Subcutaneous abdominal adipose tissue (tissue), 5 donors: ENCODE data around the gene BBLN.
"Not testable (repeated sequence)": the region's sequence is repeated elsewhere in the genome, so short reads cannot be mapped to it uniquely, and the experiment has no call there.

Experiments
- H3K27ac ChIP-seq: one replicate; pipeline ENCODE4 v1.7.0; 2013; ENCODE audit warnings: low read depth, mild to moderate bottlenecking, inconsistent platforms, low read length, moderate library complexity
- H3K27me3 ChIP-seq, 5 donors: one replicate each; pipeline ENCODE4 v1.7.0; 2013; ENCODE audit warnings: low read length in 5 of 5, inconsistent platforms in 1 of 5; ENCODE audit not compliant: control insufficient read depth in 5 of 5, insufficient read depth in 4 of 5
- H3K36me3 ChIP-seq, 5 donors: one replicate each; pipeline ENCODE4 v1.7.0; 2013; ENCODE audit warnings: low read length in 5 of 5; ENCODE audit not compliant: control insufficient read depth in 5 of 5, insufficient read depth in 5 of 5
- H3K4me1 ChIP-seq, 5 donors: one replicate each; pipeline ENCODE4 v1.7.0; 2013; ENCODE audit warnings: low read length in 5 of 5, mild to moderate bottlenecking in 3 of 5, moderate library complexity in 1 of 5; ENCODE audit not compliant: control insufficient read depth in 5 of 5, insufficient read depth in 5 of 5
- H3K4me3 ChIP-seq, 5 donors: one replicate each; pipeline ENCODE4 v1.7.0; 2013; ENCODE audit warnings: low read length in 5 of 5, low read depth in 1 of 5
- H3K9ac ChIP-seq, 5 donors: one replicate each; pipeline ENCODE4 v1.7.0; 2013; ENCODE audit warnings: low read length in 5 of 5, mild to moderate bottlenecking in 4 of 5, moderate library complexity in 3 of 5
- H3K9me3 ChIP-seq, 5 donors: one replicate each; pipeline ENCODE4 v1.7.0; 2013; ENCODE audit warnings: low read length in 5 of 5; ENCODE audit not compliant: control insufficient read depth in 5 of 5
- donor health status: healthy.
- donor health status: healthy.
- donor health status: healthy.
- donor health status: healthy.
- donor health status: healthy.

BBLN gene

DNA sequence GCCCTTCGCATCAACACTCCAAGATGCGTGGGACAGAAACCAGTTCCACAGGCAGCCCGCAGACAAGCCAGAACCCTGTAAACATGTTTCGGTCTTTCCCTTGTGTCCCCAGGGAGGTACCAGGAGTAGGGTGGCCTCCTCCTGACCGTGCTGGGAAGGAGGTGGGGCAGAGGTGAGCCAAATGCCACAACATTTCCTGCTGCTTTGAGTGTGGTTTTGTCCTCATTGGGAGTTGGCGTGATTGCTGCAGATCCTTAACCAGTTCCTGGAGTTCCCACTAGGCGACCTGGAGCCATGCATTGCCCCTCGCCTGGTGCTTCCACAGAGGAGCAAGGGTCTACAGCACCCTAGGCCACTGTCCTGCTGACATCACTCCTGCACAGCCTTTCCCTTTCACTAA lies 24.5 kb upstream of the BBLN start:
- H3K27me3 ChIP-seq, H3K4me1 ChIP-seq, H3K36me3 ChIP-seq, H3K27ac ChIP-seq, H3K4me3 ChIP-seq, H3K9ac ChIP-seq, H3K9me3 ChIP-seq: not testable (repeated sequence)

GRCh38 chr9:128136816-128137793 lies 23.0 kb upstream of the BBLN start:
- Histone ChIP-seq H3K9me3 (no peaks in the 10 kb centered on the region), H3K27me3 (peaks cover 0 to 6% (median 0%) of the 10 kb centered on the region in 5 donors), H3K27ac (no peak overlapping the region), H3K36me3 (no peaks in the 10 kb centered on the region), H3K4me3 (no peak overlapping the region), H3K4me1 (peaks cover 0 to 6% (median 0%) of the 10 kb centered on the region in 5 donors), H3K9ac (no peak overlapping the region)

DNA sequence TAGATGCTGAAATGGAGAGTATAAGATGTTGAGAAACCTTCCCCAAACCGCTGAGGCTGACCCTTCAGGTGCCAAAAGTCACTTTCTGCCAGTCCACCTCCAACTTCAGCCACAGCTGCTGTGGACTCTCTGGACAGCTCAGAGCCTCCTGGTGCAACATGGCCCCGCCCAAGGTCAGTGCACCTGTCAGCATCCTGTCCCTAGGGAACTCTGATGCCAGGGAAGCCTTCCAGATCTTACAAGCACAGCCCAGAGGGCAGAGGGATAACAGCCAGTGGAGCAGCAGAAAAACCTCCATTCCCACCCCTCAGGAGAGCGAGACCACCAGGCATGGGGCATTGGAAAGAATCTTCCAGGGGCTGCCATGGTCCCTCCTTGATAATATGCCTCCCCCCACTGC lies 22.1 kb upstream of the BBLN start:
- no peak overlapping the region for H3K4me3 ChIP-seq
- H3K27ac ChIP-seq: no peak overlapping the region
- H3K9me3 ChIP-seq: no peaks in the 10 kb centered on the region
- no peaks in the 10 kb centered on the region for H3K36me3 ChIP-seq
- no peak overlapping the region for H3K9ac ChIP-seq
- peaks cover 0 to 8% (median 0%) of the 10 kb centered on the region in 5 donors for H3K4me1 ChIP-seq
- H3K27me3 ChIP-seq: peaks cover 0 to 6% (median 0%) of the 10 kb centered on the region in 5 donors

DNA sequence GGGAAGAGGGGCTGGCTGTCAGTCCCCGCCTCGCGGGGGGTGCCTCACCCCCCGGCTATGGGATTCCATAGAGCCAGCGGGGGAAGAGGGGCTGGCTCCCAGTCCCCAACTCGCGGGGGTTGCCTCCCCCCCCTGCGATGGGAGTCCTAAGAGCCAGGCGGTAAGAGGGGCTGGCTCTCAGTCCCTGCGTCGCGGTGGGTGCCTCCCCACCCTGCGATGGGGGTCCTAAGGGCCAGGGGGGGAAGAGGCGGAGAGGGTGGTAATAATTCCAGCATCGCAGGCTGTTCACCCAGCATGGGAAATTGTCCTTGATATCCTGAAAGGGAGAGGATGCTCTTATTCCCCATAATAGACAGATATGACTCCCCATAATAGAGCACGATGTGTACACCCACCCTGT lies 20.4 kb upstream of the BBLN start:
- Histone ChIP-seq H3K9ac (no peak overlapping the region), H3K36me3 (no peaks in the 10 kb centered on the region), H3K4me1 (peaks cover 0 to 16% (median 0%) of the 10 kb centered on the region in 5 donors), H3K4me3 (peak overlapping the region in 1 of 5 donors; percentile 35), H3K27me3 (peaks cover 0 to 6% (median 0%) of the 10 kb centered on the region in 5 donors), H3K9me3 (no peaks in the 10 kb centered on the region), H3K27ac (no peak overlapping the region)

DNA sequence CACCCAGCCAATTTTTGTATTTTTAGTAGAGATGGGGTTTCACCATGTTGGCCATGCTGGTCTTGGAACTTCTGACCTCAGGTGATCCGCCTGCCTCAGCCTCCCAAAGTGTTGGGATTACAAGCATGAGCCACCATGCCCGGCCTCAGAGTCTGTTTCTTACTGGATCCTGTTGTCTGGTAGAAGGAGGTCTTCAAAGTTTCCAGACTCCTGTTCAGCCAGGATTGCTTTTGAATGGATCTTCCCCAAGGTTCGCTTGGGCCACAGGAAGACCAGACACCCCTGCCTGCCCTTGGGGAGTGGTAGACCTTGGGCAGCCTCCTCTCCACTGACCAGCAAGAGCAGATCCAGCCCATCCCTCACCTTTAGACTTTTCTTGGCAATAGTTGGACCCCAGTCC lies 18.5 kb upstream of the BBLN start:
- H3K27ac ChIP-seq: no peak overlapping the region
- no peaks in the 10 kb centered on the region for H3K36me3 ChIP-seq
- H3K4me1 ChIP-seq: peaks cover 0 to 16% (median 0%) of the 10 kb centered on the region in 5 donors
- no peaks in the 10 kb centered on the region for H3K9me3 ChIP-seq
- peaks cover 0 to 6% (median 0%) of the 10 kb centered on the region in 5 donors for H3K27me3 ChIP-seq
- no peak overlapping the region for H3K4me3 ChIP-seq
- no peak overlapping the region for H3K9ac ChIP-seq

DNA sequence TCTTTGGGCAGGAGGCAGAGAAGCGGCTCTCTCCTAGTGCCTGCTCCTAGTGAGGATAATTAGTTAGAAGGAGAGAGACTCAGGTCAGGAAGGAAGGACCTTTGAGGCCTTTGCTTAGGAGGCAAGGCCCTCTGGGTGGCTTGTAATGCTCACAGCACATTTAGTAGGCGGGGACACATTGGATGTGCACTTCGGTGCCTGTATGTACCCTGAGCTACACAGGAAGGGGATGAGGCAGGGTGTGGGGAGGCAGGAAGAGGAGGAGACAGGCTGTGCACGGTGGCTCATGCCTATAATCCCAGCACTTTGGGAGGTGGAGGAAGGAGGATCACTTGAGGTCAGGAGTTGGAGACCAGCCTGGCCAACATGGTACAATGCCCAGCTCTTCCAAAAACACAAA lies 18.0 kb upstream of the BBLN start:
- Histone ChIP-seq H3K27me3 (peaks cover 0 to 6% (median 0%) of the 10 kb centered on the region in 5 donors), H3K27ac (no peak overlapping the region), H3K36me3 (no peaks in the 10 kb centered on the region), H3K9ac (no peak overlapping the region), H3K9me3 (no peaks in the 10 kb centered on the region), H3K4me3 (no peak overlapping the region), H3K4me1 (peaks cover 0 to 16% (median 0%) of the 10 kb centered on the region in 5 donors)

DNA sequence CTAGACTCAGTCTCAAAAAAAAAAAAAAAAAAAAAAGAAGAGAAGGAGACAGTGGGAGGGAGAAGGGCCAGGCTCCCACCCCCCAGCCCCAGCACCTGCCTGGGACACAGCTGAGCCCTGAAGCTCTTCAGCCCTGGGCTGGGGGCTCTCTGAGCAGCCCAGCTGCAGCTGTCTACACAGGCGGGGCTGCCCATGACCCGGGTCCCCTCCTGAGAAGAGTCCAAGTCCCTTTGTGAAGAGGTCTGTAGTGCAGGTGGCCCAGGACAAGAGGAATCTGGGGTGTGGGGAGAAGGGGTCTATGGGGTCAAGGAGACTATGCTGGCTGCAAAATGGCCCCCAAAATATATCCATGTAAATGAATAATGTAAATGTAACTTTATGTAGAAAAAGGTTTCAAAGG lies 17.5 kb upstream of the BBLN start:
- Histone ChIP-seq H3K4me1 (peaks cover 0 to 16% (median 0%) of the 10 kb centered on the region in 5 donors), H3K27ac (no peak overlapping the region), H3K27me3 (peaks cover 0 to 6% (median 0%) of the 10 kb centered on the region in 5 donors), H3K4me3 (no peak overlapping the region), H3K9me3 (no peaks in the 10 kb centered on the region), H3K9ac (no peak overlapping the region), H3K36me3 (no peaks in the 10 kb centered on the region)

DNA sequence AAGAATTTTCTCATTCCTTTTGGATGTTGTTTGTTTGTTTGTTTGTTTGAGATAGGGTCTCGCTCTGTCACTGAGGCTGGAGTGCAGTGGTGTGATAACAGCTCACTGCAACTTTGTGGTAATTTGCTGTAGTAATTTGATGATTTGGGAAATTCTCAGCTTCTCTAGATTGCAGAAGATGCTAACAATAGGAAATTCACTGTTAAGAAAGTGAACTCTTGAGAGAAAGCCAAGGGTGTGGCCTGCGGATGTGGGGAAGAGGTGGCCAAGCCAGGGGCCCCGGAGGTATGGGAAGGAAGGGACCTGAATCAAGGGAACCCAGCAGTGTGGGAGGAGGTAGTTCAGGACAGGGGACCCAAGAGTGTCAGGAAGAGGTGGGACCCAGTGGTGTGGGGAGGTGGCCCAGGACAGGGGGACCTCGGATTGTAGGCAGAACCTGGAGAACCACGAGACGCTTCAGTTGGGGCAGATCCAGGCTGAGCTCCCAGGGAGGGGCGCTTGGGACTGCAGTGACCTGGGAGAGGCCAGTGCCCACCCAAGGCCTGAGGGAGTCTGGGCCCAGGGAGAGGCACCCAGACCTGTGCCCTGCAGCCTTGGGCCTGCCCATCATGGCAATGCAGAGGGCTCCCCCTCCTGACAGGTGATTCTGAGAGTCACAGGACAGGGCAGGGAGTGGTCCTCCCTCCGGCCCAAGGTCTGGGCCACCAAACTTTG lies 16.4 kb upstream of the BBLN start:
- H3K27ac ChIP-seq: no peak overlapping the region
- H3K36me3 ChIP-seq: no peaks in the 10 kb centered on the region
- peaks cover 0 to 6% (median 0%) of the 10 kb centered on the region in 5 donors for H3K27me3 ChIP-seq
- H3K4me1 ChIP-seq: peaks cover 0 to 16% (median 0%) of the 10 kb centered on the region in 5 donors
- no peak overlapping the region for H3K9ac ChIP-seq
- no peak overlapping the region for H3K4me3 ChIP-seq
- H3K9me3 ChIP-seq: no peaks in the 10 kb centered on the region

DNA sequence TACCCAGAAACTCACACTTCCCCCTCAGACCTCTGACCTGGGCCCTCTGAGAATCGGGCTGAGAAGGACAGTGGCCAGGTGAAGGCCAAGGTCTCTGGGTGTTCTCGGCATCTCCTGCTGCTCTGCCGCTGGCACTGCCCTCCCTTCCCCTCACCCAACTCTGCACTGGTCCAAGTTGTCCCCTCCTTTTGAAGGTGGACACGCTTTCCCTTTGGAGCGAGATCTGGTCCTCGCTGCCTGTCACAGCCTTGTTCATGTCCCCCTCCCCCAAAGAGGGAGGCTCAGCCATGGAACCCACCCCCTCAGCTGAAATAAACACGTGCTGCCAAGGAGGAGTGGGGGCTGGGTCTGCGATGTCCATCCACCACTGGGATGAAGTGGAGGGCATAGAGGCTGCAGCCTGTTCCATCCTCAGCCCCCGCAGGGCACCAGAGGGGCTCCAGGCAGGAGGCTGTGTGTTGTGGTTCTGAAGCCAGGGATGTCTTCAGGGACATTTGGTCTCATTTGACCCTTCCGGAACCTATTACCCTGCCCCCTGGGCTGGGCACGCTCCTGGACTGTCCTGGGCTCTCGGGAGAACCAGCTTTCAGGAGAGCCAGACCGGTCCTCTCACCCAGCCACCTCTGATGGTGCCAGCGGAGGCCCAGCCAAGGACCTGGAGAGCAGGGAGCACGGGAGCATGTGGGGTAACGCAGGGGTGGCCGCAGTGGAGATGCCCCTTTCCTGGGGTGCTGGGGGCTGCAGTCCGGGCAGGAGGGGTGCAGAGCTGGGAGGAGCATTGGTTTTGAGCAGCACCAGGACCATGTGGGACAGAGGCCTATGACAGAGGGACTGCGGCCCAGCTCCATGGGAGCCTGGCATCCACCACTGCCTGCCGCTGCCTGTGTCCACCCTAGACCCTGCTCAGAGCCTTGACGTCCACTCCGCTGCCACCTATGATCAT lies 15.6 kb upstream of the BBLN start:
- Histone ChIP-seq H3K27me3 (peaks cover 0 to 6% (median 0%) of the 10 kb centered on the region in 5 donors), H3K4me3 (no peak overlapping the region), H3K27ac (no peak overlapping the region), H3K36me3 (no peaks in the 10 kb centered on the region), H3K9ac (no peak overlapping the region), H3K4me1 (peaks cover 0 to 16% (median 0%) of the 10 kb centered on the region in 5 donors), H3K9me3 (no peaks in the 10 kb centered on the region)
